Ramos (cell line): Measurements from ENCODE around the gene GPATCH11.

Experiments
- in situ Hi-C: fragments of 300-500 bp; cut with MboI; formaldehyde crosslinking; loops from one replicate; pipeline ENCODE4 v1.14.3; 2022; ENCODE audit warnings: low sequenced_read_pairs; ENCODE audit not compliant: unreplicated experiment

GPATCH11 gene

DNA sequence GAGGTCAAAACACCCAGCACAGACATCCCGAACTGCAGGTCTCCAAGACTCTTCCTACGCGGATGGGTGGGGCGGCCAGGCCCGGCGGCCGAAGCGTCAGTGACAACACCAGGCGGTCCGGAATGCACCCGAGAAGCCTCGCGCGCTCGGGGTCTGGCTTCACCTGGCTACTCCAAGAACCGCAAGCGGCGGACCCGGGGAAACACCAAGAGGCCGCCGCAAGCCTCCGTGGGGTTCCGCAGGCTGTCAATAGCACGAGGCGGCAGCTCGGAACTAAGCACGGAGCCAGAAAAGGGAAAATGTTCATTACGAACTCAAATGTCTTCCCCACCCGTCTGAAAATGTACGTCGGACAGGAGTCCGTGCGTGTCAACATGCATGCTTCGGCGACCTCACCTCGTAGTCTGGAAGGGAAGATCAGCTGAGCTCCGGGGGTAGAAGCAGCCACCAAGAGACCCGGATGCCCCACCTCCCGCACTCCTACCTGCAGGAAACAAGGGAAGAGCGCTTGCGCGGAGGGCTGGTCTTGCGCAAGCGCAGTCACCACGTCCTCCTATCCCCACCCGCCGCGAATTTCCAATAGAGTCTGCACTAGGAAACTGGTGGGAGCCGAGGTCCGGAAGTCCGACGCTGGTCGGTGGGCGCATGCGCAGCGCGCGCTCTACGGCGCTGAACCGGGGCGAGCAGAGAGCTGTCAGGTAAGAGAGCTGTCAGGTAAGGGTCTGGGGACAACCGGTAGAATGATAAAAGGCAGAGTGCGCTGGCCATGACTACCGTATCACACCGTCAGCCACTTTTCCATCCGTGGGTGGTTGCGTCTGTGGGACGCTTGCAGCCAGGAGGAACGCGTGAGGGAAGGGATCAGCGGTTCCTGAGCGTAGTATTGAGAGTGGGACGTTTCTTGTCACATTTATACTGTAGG lies at the start of gene GPATCH11, which contains the start of gene HEATR5B:
GPATCH11 (plus strand) TSS at position 646 of the 922 bp plus-strand sequence. CDS start 3,864 bp downstream, outside the sequence.
HEATR5B (minus strand) TSS at position 500 of the 922 bp plus-strand sequence. CDS start 958 bp downstream, outside the sequence.
- in situ Hi-C loops: no loop called here

DNA sequence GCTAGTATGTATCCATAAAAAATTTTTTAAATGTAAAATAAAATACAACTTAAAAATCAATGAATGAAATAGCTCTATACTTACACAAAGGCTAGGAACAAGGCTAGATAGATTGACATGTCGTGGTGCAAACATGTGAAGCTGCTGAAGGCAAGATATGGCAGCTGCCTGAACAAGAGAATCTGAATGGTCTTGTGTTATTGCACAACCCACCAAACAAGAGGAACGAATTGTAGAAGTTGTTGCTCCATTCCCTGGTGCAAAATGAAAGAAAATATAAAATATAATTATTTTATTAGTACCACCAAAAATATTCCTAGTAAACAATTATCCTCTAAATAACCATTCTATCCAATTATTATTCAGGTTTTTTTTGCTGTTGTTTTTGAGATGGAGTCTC lies 46.5 kb upstream of the GPATCH11 start:
- in situ Hi-C loops: no loop called here

DNA sequence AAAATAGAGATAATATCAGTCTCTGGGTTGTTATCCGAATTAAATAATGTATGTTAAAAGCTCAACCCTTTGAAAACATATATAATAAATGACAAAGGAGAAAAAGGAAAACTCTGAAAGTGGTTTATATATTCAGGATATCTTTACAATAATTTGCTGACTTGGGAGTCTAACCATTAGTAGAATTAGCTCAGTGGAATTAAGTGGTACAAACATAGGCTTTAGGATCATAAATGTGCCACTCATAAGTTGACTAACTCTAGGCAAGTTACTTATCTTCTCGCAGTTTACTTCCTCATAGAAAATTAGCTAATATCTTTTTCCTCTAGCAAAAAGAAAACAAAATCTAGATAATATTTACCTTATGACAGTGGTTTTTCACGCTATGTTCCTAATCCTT lies 44.7 kb upstream of the GPATCH11 start:
- in situ Hi-C loops: no loop called here

DNA sequence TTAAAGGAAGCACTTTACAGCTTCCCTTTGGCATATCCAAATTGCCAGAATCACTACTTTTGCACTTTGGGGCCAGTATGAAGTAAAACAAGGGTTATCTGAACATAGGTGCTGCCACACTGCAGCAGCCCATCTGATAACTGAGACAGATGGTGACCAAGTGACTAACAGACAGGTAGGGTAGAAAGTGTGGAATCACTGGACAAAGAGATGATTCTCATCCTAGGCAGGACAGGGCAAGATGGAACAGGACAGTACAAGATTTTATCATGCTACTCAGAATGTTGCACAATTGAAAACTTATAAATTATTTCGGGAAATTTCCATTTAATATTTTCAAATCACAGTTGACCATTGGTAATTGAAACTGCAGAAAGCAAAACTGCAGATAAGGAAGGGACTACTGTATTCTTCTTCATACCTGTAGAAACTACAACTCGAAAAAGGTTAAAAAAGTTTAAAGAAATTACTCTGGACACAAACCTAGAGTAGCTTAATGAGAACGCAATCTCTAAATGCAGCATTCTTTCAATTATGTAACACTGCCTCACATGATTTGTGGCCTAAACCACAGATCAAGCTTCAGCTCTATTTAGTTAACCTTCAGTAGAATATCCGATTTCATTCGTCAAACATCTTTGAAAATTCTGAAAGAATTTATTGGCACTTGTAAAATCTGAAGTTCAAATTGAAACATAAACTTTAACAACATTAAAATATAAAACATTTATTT lies 31.6 kb upstream of the GPATCH11 start:
- in situ Hi-C loops: no loop called here

DNA sequence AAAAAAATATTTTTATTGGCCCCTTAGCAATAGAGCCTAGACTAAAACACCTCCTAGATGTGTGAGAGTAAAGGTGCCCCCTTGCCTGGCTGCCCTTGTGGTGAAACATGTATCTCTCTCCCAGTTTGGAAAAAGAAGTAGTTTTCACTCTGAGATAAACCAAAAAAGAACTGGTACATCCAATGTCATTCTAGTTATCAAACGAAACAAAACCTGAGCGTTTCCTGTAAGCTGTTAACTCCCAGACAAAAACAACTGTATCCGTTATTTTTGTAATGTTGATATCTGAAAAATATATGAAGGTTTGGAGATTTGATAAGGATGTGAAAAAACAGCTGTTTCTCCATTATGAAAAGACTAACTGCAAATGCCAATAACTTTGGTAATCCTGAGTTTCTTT lies 24.5 kb upstream of the GPATCH11 start:
- in situ Hi-C loops: no loop called here

DNA sequence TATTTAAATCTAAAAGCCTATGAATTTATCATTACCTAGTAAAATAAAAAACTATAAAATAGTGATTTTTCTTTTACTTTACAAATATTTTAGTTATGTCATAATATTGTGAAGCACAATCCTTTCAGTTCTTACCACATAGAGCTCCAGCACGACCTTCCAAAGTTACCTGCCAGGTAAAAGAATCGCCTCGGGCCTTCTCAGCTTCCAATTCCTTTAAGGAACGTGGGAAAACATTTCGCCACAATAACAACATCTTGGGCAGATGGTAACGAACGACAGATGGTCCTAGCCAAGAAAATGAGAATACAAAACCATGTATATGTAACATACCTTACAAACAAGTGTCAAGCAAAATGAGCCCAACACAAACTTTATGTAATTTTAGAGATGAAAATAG lies 23.9 kb upstream of the GPATCH11 start:
- in situ Hi-C loops: no loop called here

DNA sequence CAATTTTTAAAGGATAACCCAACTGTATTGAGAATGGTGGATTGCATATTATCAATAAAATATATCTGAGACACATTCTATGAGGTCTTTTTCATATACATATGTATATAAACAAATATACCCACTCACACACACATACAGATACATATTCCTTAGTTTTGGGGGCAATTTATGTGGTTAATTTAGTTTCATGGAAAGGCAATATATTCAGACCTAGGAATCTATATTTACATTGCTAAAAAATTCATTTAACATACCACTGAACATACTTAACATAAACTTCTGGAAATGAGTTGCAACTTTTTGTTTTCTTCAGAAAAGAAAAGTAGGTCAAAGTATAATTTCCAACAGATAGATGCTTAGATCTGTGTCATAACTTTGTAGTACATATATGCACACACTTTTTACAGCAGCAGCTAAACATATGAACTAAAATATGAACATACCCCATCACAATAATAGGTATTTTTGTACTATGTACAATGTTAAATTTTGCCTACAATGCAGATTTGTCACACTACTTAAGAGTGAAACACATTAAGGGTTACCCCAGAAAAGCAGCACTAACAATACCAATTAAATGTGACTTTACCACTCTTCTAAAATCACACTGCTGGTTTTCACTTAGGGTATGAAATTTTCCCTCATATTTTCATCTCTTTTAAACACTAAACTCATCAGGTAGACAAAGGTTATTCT lies 23.2 kb upstream of the GPATCH11 start:
- in situ Hi-C loops: no loop called here

DNA sequence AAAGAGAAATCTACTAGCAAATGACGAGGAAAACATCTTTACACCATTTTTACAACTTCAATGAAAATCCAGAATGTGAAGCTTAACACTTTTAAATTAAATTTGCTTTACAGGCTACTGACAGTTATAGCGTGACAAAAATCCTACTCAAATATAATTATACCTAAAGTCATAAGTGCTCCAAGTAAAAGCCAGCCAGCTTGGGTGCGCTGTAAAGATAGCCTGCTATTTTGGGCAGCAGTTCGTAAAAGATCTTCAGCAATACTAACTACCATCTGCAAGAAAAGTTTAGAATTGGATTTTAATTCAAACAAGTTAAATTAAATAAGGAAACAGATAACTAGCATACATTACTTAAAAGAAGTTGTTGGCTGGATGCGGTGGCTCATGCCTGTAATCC lies 22.5 kb upstream of the GPATCH11 start:
- in situ Hi-C loops: no loop called here

DNA sequence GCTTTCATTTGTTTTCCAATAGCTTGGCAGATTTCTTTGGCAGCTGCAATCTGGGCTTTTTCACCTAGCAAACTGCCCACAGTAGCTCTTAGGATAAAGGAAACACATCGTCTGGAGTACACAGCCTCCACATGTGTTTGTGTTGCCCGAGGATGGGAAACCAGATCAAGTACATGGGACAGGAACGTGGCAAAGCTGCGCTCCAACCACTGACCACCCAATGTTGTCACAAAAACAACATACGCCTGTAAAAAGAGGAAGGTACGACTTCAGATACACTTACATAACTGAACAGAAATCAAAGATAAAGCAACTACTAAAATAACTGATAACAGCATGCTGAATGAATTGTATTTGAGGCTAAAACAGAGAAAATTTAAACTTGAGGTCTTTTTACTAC lies 15.6 kb upstream of the GPATCH11 start:
- in situ Hi-C loops: no loop called here

DNA sequence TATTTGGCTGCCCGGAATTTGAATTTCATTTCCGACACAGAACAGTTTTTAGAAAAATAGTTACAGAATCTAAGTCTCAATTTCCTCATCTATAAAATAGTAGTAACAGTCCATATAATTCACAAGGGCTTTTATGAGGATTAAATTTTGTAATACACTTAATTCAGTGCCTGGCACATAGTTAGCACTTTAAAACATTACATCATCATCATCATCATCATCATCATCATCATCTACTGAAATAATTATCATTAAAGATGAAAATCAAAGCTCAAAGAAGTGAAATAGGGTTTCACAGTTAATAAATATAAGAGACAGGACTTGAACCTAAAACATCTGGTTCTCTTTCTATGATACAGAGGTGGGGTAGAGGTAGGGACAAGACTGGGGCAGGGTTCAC lies 13.4 kb upstream of the GPATCH11 start:
- in situ Hi-C loops: no loop called here

DNA sequence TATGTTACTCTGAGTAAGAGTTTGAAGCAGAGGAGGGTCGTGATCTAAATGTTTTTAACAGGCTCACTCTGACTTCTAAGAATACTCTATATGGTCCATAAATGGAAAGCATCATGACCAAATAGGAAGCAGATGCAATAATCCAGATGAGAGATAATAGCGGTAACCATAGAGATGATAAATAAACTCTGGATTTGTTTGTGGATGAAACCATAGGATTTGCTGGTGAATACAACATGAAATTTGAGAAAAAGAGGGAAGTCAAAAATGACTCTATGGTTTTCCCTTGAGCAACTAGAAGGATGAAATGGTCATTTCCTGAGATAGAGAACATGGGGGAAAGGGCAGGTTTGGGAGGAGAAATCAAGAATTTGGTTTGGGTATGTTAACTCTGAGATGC lies 4.1 kb upstream of the GPATCH11 start:
- in situ Hi-C loops: no loop called here

DNA sequence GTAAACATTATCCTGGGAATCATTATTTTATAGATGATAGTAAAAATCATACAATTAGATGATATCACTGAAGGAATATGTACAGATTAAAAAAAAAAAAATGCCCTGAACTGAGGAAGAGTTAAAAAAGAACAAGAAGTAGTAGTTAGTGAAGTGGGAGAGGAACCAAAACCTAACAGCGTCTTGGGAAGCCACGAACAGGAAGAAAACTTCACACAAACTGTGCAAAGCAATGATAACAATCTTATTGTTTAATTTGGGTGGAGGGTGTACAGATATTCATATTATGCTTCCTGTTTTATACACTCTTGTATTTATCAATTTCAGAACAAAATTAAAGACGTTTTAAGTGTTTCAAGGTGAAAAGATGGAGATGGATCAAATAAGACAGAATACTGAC lies 3.6 kb upstream of the GPATCH11 start:
- in situ Hi-C loops: no loop called here

DNA sequence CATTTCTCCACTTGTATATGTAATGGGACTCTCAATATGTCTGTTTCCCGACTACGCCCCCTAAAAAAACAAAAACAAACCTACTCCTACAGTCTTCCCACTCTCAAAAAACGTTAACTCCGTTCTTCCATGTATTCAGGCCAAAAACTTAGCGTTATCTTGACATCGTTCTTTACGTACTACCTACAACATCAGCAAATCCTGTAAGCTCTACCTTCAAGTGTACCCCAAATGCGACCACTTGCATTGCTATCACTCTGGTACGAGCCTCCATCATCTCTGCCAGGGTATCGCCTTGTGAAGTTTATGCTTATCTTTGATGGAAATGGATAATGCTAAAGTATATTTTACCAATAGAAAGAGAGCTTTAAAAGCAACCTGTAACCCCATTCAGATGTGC lies 479 bp downstream of the GPATCH11 start:
- in situ Hi-C loops: no loop called here

DNA sequence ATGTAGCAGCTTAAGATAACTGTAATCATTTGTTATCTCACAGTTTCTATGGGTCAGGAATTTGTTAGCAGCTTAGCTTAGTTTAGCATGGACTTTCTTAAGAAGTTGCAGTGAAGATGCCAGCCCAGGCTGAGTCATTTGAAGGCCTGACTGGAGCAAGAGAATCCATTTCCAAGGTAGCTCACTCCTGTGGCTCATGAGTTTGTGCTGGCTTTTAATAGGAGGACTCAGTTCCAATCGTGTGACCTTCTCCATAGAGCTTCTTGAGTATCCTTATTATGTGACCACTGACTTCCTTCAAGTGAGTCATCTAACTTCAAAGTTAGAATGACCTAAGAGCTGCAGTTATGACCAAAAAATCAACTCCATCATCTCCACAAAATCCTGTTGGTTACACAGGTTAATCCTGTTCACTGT lies 1.4 kb downstream of the GPATCH11 start:
- in situ Hi-C loops: no loop called here

DNA sequence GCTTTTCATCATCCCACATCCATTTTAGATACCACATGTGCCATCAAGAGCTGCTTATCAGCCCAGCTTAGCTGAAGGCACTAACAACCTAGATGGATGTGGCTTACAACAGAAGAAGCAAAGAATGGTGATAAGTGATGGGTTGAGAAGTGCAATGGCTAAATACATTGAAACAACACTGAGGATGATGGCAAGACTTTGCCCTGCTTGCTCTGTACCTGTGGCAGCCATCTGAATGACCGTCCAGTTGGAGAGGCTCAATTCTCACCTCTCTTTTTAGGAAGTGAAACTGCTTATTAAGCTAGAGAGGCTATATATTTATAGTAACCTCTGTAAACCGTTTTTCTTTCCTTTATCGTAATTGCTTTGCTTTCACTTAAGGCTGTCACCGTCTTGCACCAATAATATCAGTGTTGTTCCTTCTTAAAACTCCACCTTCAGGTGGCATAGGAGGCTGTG lies 5.7 kb downstream of the GPATCH11 start:
- in situ Hi-C loops: no loop called here

DNA sequence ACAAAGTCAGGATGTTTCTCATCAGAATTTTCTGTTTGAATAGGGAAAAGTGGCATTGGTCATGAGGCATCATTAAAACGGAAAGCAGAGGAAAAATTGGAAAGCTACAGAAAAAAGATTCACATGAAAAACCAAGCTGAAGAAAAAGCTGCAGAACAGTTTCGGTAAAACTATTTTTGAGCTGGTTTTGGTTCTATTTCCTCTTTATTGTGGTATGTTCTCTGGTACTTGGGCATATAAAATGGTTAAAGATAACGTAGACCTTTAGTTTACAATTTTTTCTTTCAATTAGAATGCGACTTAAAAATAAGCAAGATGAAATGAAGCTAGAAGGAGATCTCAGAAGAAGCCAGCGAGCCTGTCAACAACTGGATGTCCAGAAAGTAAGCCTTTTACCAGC lies 7.6 kb downstream of the GPATCH11 start:
- in situ Hi-C loops: no loop called here

DNA sequence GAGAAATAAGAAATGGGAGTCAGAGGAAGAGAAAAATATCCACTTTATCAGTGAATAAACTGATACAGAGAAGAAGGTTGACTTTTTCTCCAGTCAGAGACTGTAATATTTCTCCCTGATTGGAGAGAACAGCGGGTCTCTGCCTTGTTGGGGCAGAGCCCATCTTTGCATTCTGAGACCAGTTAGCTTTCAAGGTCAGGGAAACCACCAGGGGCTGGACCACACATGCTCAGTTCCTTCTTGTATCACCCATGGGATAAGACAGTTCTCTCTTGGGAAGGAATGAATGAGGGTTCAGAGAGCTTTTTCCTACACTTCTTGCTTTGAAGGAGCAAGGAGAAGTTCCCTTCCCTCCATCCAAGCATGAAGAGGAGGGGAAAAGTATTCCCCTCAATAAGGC lies 12.2 kb downstream of the GPATCH11 start:
- in situ Hi-C loops: no loop called here

DNA sequence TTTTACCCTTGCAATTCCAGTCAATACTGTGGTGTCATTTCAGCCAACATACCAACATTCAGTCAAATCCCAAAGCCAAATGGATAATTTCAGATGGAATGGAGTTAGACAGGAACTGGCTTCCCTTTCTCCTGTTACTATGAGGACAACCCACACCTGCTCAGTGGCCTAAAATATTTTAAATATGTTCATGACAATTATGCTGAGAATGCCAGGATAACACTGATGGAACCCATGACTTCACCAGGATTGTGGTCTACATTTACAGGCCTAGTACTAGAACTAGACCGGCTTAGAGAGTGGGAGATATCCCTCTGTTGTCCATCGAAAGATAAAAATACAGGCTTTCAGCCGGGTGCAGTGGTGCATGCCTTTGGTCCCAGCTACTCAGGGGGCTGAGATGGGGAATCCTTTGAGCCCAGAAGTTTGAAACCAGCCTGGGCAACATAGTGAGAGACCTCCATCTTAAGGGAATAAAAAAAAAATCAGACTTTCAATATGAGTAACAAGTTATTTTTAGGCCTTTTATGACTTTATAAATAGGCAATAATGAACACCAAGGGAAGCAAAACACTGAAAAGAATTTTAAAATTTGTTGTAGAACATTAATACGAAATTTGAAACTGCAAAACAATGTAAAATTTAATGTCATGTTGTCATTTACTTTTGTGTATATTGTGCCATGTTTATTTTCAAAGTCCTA lies 14.2 kb downstream of the GPATCH11 start:
- in situ Hi-C loops: no loop called here

DNA sequence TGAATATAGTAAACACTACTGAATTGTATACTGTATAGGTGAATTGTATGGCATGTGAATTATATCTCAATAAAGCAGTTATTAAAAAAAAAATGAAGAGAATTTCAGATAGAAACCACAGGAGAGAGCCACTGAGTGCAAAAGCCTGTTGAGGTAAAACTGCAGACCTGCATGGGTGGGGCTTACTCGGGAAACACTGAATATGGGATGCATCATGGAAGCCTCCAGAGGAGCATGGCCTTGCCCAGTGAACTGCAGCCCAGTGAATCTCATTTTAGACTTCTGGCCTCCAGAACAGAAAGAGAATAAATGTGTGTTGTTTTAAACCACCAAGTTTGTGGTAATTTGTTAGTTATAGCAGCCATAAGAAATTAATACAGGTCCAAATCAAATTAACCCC lies 15.7 kb downstream of the GPATCH11 start:
- in situ Hi-C loops: no loop called here

DNA sequence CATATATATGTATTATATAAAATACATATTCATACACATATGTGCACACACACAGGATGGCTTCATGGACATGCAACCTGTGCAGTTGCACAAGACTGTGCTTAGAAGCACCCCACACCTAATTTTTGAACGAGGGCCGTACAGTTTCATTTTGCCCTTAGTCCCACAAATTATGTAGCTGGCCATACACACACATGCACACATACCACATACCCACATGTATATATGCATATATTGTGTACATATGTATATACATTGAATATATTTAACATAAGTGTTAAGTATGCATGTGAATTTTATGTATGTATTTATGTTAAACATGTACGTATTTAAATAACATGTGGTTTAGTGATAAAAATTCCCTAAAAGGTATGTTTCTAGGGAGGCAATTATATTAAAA lies 18.3 kb downstream of the GPATCH11 start:
- in situ Hi-C loops: no loop called here
